K562 (cell line): ENCODE data around the gene BCL11A. TPM values are rescaled to one million over a fixed set of nuclear protein-coding genes. Genes with fewer than 3 reads are reported as not detected.

Experiments used
- ATAC-seq: fragments of 200-7000 bp; cut with Tn5 transposase; 3 replicates; pipeline ENCODE4 v1.9.1; 2020; ENCODE audit warnings: moderate library complexity
- BruUV-seq: library from RNA; stranded (reverse); fragments of 400-500 nt; replicated peaks from 2 replicates; lab custom pipeline; 2021; lab: Mats Ljungman, UMichigan
- CTCF ChIA-PET: fragments of 300-600 bp; formaldehyde crosslinking; extraction: SDS; loops from one replicate; lab custom pipeline; 2021; ENCODE audit warnings: low intra/inter-chr PET ratio; lab: Yijun Ruan, JAX
- POLR2A ChIA-PET: fragments of 300-600, 350-650 bp; sonication (Branson Sonifier 250); formaldehyde crosslinking; extraction: SDS; loops from one replicate; lab custom pipeline; 2021; ENCODE audit warnings: antibody characterized with exemption, inconsistent platforms; lab: Yijun Ruan, JAX
- DNase-seq, 4 experiments: peaks; one replicate each; pipeline versions ENCODE4 v3.0.0 to v3.0.0-alpha.2; 2011 to 2018; ENCODE audit warnings: low spot score in 3 of 4, mixed read lengths in 3 of 4; ENCODE audit errors: extremely low read depth in 1 of 4
- FAIRE-seq: peaks from 2 replicates; lab custom pipeline; 2011; peaks lifted over from hg19 to GRCh38; lab: Jason Lieb, UNC
- H2AFZ ChIP-seq: 2 replicates; pipeline ENCODE4 v1.6.0; 2011; ENCODE audit warnings: low read depth, low read length, control low read depth, inconsistent platforms
- H3K27ac ChIP-seq: fragments of 200-600 bp; 3 replicates; pipeline ENCODE4 v1.8.0; 2011; ENCODE audit warnings: low read depth, mild to moderate bottlenecking, control low read depth, inconsistent platforms, low read length, moderate library complexity, mixed read lengths; ENCODE audit errors: extremely low read depth
- H3K27me3 ChIP-seq, 2 experiments: fragments of 300-600 bp in 1 of 2; 2 replicates in 1 of 2; 3 replicates in 1 of 2; pipeline versions ENCODE4 v1.6.0 to v1.8.0; 2011; ENCODE audit warnings: inconsistent platforms in 2 of 2, low read length in 2 of 2, mild to moderate bottlenecking in 1 of 2, mixed read lengths in 1 of 2, moderate library complexity in 1 of 2; ENCODE audit not compliant: control insufficient read depth in 2 of 2, insufficient read depth in 2 of 2
- H3K36me3 ChIP-seq: fragments of 300-600 bp; 3 replicates; pipeline ENCODE4 v1.8.0; 2011; ENCODE audit warnings: mild to moderate bottlenecking, low read length, inconsistent platforms; ENCODE audit not compliant: control insufficient read depth, insufficient read depth
- H3K4me1 ChIP-seq, 2 experiments: fragments of 200-600 bp in 1 of 2; replicated peaks in 1 of 2; 2 replicates in 1 of 2; 3 replicates in 1 of 2; pipeline versions ENCODE4 v1.5.1 to v1.8.0; 2011; ENCODE audit warnings: inconsistent platforms in 2 of 2, low read length in 2 of 2, mild to moderate bottlenecking in 1 of 2, mixed read lengths in 1 of 2, moderate library complexity in 1 of 2; ENCODE audit not compliant: control insufficient read depth in 2 of 2, insufficient read depth in 2 of 2
- H3K4me2 ChIP-seq: 2 replicates; pipeline ENCODE4 v1.6.1; 2011; ENCODE audit warnings: low read length, control low read depth, inconsistent platforms, mixed read lengths; ENCODE audit not compliant: insufficient read depth
- H3K4me3 ChIP-seq: fragments of 200-600 bp; sonication (generic), shearing (Covaris generic); 2 replicates; pipeline ENCODE4 v1.5.1; 2016; ENCODE audit warnings: control low read depth, inconsistent platforms
- H3K79me2 ChIP-seq: fragments of 200-600 bp; 3 replicates; pipeline ENCODE4 v1.8.0; 2011; ENCODE audit warnings: low read length, inconsistent platforms; ENCODE audit not compliant: control insufficient read depth, insufficient read depth
- H3K9ac ChIP-seq, 2 experiments: 2 replicates each; pipeline versions ENCODE4 v1.6.0 to v1.6.1; 2011; ENCODE audit warnings: low read depth in 2 of 2, low read length in 2 of 2, control low read depth in 1 of 2, inconsistent platforms in 1 of 2, mild to moderate bottlenecking in 1 of 2, mixed read lengths in 1 of 2; ENCODE audit not compliant: insufficient read depth in 1 of 2
- H3K9me1 ChIP-seq: one replicate; pipeline ENCODE4 v1.6.0; 2011; ENCODE audit warnings: inconsistent platforms, mild to moderate bottlenecking, low read length, moderate library complexity; ENCODE audit not compliant: control insufficient read depth, insufficient read depth
- H3K9me3 ChIP-seq: replicated peaks from 2 replicates; pipeline ENCODE4 v1.5.1; 2011; ENCODE audit warnings: low read depth, low read length, inconsistent platforms; ENCODE audit not compliant: control insufficient read depth, insufficient read depth
- H4K20me1 ChIP-seq: replicated peaks from 2 replicates; pipeline ENCODE4 v1.6.1; 2011; ENCODE audit warnings: low read length, inconsistent platforms, mixed read lengths; ENCODE audit not compliant: control insufficient read depth, insufficient read depth
- ARHGAP35 ChIP-seq: fragments of 450-650 bp; IDR thresholded peaks from 2 replicates; pipeline ENCODE4 v1.6.1; 2018; ENCODE audit not compliant: partially characterized antibody
- MAFK ChIP-seq: IDR thresholded peaks from 2 replicates; pipeline ENCODE4 v1.6.1; 2011; ENCODE audit warnings: low read length, improper control_type of control experiment
- MLLT1 ChIP-seq, 2 experiments: fragments of 450-650 bp; IDR thresholded peaks; 2 replicates each; pipeline ENCODE4 v1.6.1; 2016
- NKRF ChIP-seq: fragments of 450-650 bp; IDR thresholded peaks from 2 replicates; pipeline ENCODE4 v1.6.1; 2016; ENCODE audit warnings: borderline replicate concordance
- STAG1 ChIP-seq: sonication (generic); formaldehyde crosslinking; IDR thresholded peaks from 2 replicates; pipeline ENCODE4 v1.5.0; 2020; ENCODE audit warnings: missing genetic modification reagents, borderline replicate concordance
- ZC3H4 ChIP-seq: sonication (generic); formaldehyde crosslinking; IDR thresholded peaks from 2 replicates; pipeline ENCODE4 v1.9.0; 2021; ENCODE audit warnings: missing genetic modification reagents, borderline replicate concordance
- WGBS: fragments of 100-300 bp; shearing (Covaris generic); methylation state at CpG from one replicate; pipeline ENCODE4 v1.1.6; 2016; ENCODE audit warnings: low coverage, mixed read lengths; ENCODE audit not compliant: insufficient coverage; ENCODE audit errors: missing lambda C conversion rate; 5-methylcytosine and 5-hydroxymethylcytosine counted together
- in situ Hi-C: fragments of 300-500 bp; cut with MboI; formaldehyde crosslinking; loops from 4 replicates; pipeline ENCODE4 v1.15.0; 2018; ENCODE audit warnings: inconsistent platforms, mixed read lengths
- intact Hi-C: fragments of 100-400 bp; cut with micrococcal nuclease; formaldehyde crosslinking; loops from 2 replicates; pipeline ENCODE4 v1.14.2; 2022
- polyA plus RNA-seq, 8 experiments: library from polyadenylated mRNA; depleted of rRNA in 4 of 8; stranded (reverse) in 5 of 8; unstranded in 3 of 8; fragments of >200 nt; fragmentation: Nextera tagmentation in 2 of 8; fragmentation: Illumina TruSeq in 1 of 8; extraction: Ambion mirVana in 2 of 8; extraction: Trizol in 1 of 8; gene quantifications; 2 replicates each; pipeline versions ENCODE4 v1.2.1 to v1.2.3, GENCODE V29; 2011 to 2014; ENCODE audit warnings: inconsistent platforms in 1 of 8, missing spikeins in 1 of 8
- total RNA-seq, 7 experiments: library from RNA; depleted of rRNA in 6 of 7; stranded (reverse); fragments of >200 nt in 6 of 7; fragmentation: Illumina TruSeq in 2 of 7; extraction: Trizol in 2 of 7; gene quantifications; 2 replicates each; pipeline versions ENCODE4 v1.2.1 to v1.2.3, GENCODE V29; 2011 to 2021; ENCODE audit warnings: low replicate concordance in 1 of 7
- TF ChIP-seq, protein P1 (sequence below): fragments of 450-650 bp; IDR thresholded peaks from 2 replicates; pipeline ENCODE4 v1.6.1; 2016

Gene BCL11A
- total and polyA plus RNA-seq, 9 of the 15 experiments (the other 6 are each of a cell fraction or from before 2014, with no cell fraction given): 0.13 TPM; not detected in 8

- Histone ChIP-seq H3K9me3 (no peaks in the 10 kb centered on the region), H3K27ac (no peak overlapping the region), H3K4me1 (no peaks in the 10 kb centered on the region), H3K79me2 (no peaks in the 10 kb centered on the region), H4K20me1 (no peaks in the 10 kb centered on the region), H3K4me3 (no peak overlapping the region), H3K27me3 (peaks cover 0 to 22% of the 10 kb centered on the region in 2 experiments; a peak in 2 of 5 replicates), H3K36me3 (no peaks in the 10 kb centered on the region), H3K9me1 (no peaks in the 10 kb centered on the region), H3K9ac (no peak overlapping the region), H3K4me2 (no peak overlapping the region), H2AFZ (no peak overlapping the region)
- FAIRE-seq (no peak), DNase-seq (no peak), ATAC-seq (no peak)
- BruUV-seq: no TSS peak
- ChIA-PET CTCF (no interaction called here), POLR2A (no interaction called here)
- intact Hi-C loops (no loop called here), in situ Hi-C loops (no loop called here)
- TF ChIP-seq ZC3H4 (CRISPR knock-in tag): no peak
- TF ChIP-seq MAFK: no peak
- TF ChIP-seq MLLT1 (IDR thresholded peaks at IDR 0.05): no peak
- no peak for TF ChIP-seq ARHGAP35
- TF ChIP-seq NKRF: no peak
- TF ChIP-seq STAG1 (CRISPR knock-in tag): no peak
- TF ChIP-seq, protein P1, sequence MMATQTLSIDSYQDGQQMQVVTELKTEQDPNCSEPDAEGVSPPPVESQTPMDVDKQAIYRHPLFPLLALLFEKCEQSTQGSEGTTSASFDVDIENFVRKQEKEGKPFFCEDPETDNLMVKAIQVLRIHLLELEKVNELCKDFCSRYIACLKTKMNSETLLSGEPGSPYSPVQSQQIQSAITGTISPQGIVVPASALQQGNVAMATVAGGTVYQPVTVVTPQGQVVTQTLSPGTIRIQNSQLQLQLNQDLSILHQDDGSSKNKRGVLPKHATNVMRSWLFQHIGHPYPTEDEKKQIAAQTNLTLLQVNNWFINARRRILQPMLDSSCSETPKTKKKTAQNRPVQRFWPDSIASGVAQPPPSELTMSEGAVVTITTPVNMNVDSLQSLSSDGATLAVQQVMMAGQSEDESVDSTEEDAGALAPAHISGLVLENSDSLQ: no peak
- WGBS: 0% methylated on average over 4 of the region's 4 CpGs
These were observed 41.3 kb downstream of the BCL11A start for GRCh38 chr2:60512062-60512622.
